Loucy (cell line): Measurements from ENCODE around the gene PAFAH2.

Source experiments
- CTCF ChIP-seq: fragments of 200-600 bp; sonication (generic); conservative IDR thresholded peaks from 2 replicates; pipeline ENCODE4 v1.5.1; 2014; ENCODE audit warnings: mild to moderate bottlenecking, antibody characterized with exemption, low read length
- EZH2phosphoT487 ChIP-seq: fragments of 200-600 bp; IDR thresholded peaks from 2 replicates; pipeline ENCODE4 v1.6.1; 2018; ENCODE audit warnings: antibody characterized with exemption, mild to moderate bottlenecking, moderate library complexity, borderline replicate concordance

- no peak for TF ChIP-seq CTCF
- no peak for TF ChIP-seq EZH2phosphoT487
These were observed 84.7 kb downstream of the PAFAH2 start for GRCh38 chr1:25913206-25913605.
